ENCODE results near the gene MUC5AC.

MUC5AC gene

GRCh38 chr11:1122664-1123002, 35.1 kb upstream of the MUC5AC start:
- no peak for DNase-seq

DNA sequence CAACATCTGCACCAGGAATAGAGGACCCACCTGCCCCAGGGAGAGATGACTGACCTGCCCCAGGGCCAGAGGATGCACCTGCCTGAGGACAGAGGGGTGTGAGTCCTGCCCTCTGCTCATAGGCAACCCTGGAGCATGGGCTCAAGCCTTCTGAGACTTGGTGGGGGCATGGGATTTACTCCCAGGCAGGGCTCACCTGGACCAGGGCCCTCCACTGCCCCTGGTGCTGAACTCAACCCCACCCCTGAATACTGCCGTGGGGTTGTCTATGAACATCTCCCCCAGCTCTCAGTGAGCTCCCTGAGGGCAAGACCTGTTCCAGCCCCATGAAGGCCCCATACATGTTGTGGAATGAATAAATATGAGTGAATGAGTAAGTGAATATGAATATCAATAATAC, 33.8 kb upstream of the MUC5AC start:
- DNase-seq: no peak

DNA sequence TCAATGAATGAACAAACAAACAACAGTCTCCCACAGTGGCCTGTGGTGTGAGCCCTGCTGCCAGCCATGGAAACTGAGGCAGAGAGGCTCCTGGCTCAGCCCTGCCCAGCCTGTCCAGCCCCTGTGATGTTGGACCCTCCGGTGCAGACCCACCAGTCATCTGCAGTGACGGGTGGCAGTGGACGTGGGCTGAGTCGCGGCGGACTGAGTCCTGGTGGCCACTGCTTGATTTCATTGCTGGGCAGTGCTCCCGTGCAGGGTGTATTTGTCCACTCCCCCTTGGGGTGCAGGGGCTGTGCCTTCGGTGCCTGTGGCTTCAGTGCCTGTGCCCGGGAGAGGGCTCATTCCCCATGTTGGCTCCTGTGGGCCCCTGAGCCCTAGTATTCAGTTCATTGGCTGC, 31.9 kb upstream of the MUC5AC start:
- no peak for DNase-seq

DNA sequence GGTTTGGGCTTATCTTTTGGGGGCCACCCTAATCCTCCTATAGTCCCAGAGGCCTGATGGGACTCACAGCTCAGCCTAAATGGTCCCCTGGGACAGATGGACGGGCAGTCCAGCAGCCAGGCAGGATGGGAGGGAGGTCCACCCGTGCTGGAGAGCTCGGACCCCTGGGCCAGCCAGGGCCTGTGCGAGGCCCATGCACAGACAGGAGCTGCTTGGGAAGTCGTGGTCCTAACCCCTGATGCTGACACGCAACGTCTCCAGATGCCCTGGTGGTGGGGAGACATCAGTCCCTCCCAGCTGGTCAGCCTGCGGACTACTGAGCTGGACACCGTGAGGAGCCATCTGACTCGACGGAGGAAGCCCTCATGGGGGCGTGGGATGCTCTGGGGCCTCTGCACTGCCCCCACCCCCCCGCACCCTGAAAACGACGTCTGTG, 31.2 kb upstream of the MUC5AC start:
- DNase-seq: no peak

- DNase-seq: no peak
These were observed 30.7 kb upstream of the MUC5AC start for GRCh38 chr11:1126935-1127663.

GRCh38 chr11:1127664-1128162, 30.0 kb upstream of the MUC5AC start:
- no peak for DNase-seq

DNA sequence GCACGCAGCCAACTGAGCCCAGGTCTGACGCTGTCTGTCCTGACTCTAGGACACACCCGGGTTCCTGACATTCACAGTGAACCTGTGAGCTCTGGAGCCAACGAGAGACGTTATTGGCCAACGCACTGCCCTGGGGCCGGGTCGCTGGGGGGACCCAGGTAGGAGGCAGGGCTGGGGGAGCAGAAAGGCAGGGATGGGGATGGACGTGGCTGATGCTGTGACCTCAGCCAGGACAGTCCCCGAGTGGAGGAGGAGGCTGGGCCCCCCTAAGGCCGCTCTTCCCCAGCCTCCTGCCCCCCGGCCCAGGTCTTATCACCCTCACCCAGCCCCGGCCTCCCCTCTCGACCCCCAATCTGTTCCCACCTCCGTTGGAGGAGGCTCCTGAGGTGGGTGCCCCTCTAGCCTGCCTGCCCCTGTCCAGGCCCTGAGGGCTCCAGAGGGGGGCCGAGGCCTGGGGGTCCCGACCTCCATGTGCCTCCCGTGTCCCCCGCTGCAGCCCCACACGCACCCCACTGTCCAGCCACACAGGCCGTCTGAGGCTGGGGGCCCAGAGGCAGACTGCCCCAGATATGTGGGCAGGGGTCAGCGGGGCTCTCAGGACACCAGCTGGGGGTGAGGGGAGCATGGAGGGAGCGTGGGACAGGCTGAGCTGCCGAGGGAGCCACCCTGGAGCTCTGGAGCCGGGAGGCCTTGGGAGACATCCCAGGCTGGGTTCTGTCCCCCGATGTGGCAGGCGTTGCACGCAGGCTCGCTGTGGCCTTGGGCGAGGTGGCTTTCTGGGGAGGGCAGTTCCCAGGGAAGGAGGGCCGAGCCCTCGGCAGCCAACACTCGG, 29.2 kb upstream of the MUC5AC start:
- DNase-seq: no peak

DNA sequence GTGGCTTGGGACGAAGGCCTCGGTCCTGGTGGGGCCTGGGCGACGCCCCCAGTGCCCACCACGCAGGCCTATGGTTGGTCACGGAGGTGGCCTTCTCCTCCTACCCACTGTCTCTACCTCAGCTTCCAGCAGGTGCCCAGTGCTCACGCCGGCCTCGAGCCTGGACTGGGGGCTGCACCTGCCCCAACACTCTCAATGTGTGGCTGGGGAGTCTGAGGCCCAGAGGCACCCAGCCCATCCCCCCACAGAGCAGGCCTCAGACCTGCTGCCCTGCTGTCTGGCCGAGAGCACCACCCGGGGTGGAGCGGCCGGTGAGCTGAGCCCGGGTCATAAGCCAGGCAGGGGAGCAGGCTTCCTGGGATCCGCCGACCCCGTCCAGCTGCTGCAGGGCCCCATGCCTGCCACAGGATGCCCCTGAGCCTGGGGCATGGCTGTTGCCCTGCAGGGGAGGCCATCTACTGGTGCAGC, 28.6 kb upstream of the MUC5AC start:
- DNase-seq: no peak

DNA sequence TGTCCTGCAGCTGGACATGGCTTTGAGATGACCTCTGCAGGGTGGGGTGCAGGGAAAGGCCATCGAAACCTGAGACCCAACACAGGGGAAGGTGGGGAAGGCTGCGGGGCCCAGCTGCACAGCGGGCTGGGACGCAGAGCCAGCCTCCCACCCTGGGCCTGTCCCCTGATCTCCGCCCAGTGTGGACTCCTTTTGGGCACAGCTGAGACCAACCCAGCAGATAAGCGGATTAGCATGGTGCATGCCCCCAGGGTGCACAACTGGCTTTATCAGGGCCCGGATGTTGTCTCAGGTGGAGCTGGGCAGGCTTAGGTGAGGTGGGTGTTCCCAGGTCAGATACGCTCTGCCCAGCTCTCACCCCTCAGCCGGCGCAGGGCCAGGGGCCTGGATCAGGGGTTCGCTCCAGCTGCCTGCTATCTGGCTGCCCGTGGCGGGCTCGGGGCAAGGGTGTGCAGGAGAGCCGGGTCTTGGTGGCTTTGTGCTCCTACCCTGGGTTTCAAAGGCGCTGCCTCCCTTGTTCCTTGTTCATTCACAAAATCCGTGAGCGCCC, 28.1 kb upstream of the MUC5AC start:
- DNase-seq: no peak

- no peak for DNase-seq
These were observed 27.3 kb upstream of the MUC5AC start for GRCh38 chr11:1130276-1131032.

- no peak for DNase-seq
These were observed 26.5 kb upstream of the MUC5AC start for GRCh38 chr11:1131033-1131911.

- no peak for DNase-seq
These were observed 22.8 kb upstream of the MUC5AC start for GRCh38 chr11:1134848-1135445.

- DNase-seq: no peak
These were observed 19.7 kb upstream of the MUC5AC start for GRCh38 chr11:1138097-1138496.

GRCh38 chr11:1139441-1140083, 18.2 kb upstream of the MUC5AC start:
- DNase-seq: no peak

- no peak for DNase-seq
These were observed 16.9 kb upstream of the MUC5AC start for GRCh38 chr11:1140642-1141490.

DNA sequence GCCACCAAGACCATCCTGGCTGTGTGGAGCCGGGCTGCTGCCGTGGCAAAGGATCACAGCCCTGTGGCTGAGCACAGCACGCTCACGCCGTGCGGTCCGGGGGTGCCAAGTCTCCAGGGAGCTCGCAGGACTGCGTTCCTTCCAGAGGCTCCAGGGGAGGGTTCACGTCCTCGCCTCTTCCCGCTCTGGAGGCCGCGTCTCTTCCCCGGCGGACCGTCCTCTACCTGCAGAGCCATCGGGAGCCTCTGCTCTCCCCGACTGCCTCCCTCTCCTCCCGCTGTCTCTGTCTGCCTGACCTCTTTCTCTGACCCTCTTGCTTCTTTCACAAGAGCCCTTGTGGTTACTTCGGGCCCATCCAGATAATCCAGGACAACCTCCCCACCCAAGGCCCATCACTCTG, 11.4 kb upstream of the MUC5AC start:
- no peak for DNase-seq

DNA sequence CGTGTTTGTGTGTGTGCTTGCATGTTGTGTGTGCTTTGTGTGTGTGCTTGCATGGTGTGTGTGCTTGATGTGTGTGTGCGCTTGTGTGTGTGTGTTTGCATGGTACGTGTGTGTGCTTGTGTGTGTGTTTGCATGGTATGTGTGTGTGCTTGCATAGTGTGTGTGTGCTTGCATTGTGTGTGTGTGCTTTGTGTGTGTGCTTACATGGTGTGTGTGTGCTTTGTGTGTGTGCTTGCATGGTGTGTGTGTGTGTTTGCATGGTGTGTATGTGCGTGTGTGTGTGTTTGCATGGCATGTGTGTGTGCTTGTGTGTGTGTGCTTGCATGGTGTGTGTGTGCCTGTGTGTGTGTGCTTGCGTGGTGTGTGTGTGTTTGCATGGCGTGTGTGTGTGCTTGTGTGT, 10.0 kb upstream of the MUC5AC start:
- DNase-seq: no peak

- DNase-seq: no peak
These were observed 9.0 kb upstream of the MUC5AC start for GRCh38 chr11:1148752-1149180.

DNA sequence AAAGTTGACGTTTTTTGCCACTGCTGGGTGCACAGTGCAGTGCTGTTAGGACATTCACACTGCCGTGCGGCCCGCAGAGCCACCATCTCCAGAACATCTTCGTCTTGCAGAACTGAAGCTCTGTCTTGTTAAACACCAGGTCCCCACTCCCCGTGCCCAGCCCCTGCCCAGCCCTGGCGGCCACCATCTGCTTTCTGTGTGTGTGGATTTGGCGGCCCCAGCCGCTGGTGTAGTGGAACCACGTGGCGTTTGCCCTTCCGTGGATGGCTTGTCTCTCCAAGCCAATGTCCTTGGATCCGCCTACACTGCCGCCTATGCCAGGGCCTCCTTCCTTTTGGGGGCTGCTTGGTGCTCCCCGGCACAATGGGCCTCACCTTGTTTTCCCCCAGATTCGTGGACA, 8.2 kb upstream of the MUC5AC start:
- DNase-seq: no peak

GRCh38 chr11:1150116-1150515, 7.6 kb upstream of the MUC5AC start:
- no peak for DNase-seq

Data from NCI-H524 treated with DMSO at 0.1 percent for 48 hours (cell line).